Choroid plexus epithelial cell (primary cell): ENCODE measurements around the gene NLGN1.

Experiments used
- DNase-seq: peaks from one replicate; pipeline ENCODE4 v3.0.0-alpha.2; 2010; ENCODE audit warnings: low read depth
- H3K4me3 ChIP-seq: 2 replicates; pipeline ENCODE4 v1.5.1; 2011; ENCODE audit warnings: low read depth, mild to moderate bottlenecking, control low read depth, low read length, moderate library complexity
- CTCF ChIP-seq: conservative IDR thresholded peaks from 2 replicates; pipeline ENCODE4 v1.5.1; 2011; ENCODE audit warnings: low read depth, mild to moderate bottlenecking, control low read depth, inconsistent platforms, low read length, moderate library complexity

The NLGN1 gene

GRCh38 chr3:173976281-173976680, 578.7 kb downstream of the NLGN1 start:
- H3K4me3 ChIP-seq: no peak overlapping the region
- DNase-seq: no peak
- TF ChIP-seq CTCF: no peak

- DNase-seq: no peak
Measured at GRCh38 chr3:173977747-173978146, 580.2 kb downstream of the NLGN1 start.

GRCh38 chr3:173983343-173983742, 585.8 kb downstream of the NLGN1 start:
- DNase-seq: no peak

More at GRCh38 chr3:173977747-173978146, 580.2 kb downstream of the NLGN1 start:
- no peak for TF ChIP-seq CTCF
- H3K4me3 ChIP-seq: no peak overlapping the region

GRCh38 chr3:173986861-173987410, 589.4 kb downstream of the NLGN1 start:
- no peak for TF ChIP-seq CTCF
- H3K4me3 ChIP-seq: no peak overlapping the region
- no peak for DNase-seq

More at GRCh38 chr3:173983343-173983742, 585.8 kb downstream of the NLGN1 start:
- no peak overlapping the region for H3K4me3 ChIP-seq
- TF ChIP-seq CTCF: no peak

- H3K4me3 ChIP-seq: no peak overlapping the region
- TF ChIP-seq CTCF: no peak
- no peak for DNase-seq
Measured at GRCh38 chr3:173988909-173989308, 591.4 kb downstream of the NLGN1 start.

- H3K4me3 ChIP-seq: no peak overlapping the region
- no peak for DNase-seq
- TF ChIP-seq CTCF: no peak
Measured at GRCh38 chr3:173992416-173992815, 594.9 kb downstream of the NLGN1 start.

- TF ChIP-seq CTCF: peak; percentile 46
- no peak overlapping the region for H3K4me3 ChIP-seq
- DNase-seq: peak; percentile 61
Measured at GRCh38 chr3:173993299-173993698, 595.8 kb downstream of the NLGN1 start.
